GM21381 (cell line): ENCODE measurements around the gene B3GALT4.
A peak's percentile ranks its signal among the peaks of the same experiment; 100 is the strongest.
"Not testable (repeated sequence)": the region's sequence is repeated elsewhere in the genome, so short reads cannot be mapped to it uniquely, and the experiment has no call there.

Experiments used
- ATAC-seq: cut with Tn5 transposase; IDR thresholded peaks from one replicate; pipeline ENCODE4 v1.9.1; 2021; ENCODE audit warnings: mild to moderate bottlenecking, moderate library complexity; ENCODE audit not compliant: unreplicated experiment

B3GALT4 gene, protein sequence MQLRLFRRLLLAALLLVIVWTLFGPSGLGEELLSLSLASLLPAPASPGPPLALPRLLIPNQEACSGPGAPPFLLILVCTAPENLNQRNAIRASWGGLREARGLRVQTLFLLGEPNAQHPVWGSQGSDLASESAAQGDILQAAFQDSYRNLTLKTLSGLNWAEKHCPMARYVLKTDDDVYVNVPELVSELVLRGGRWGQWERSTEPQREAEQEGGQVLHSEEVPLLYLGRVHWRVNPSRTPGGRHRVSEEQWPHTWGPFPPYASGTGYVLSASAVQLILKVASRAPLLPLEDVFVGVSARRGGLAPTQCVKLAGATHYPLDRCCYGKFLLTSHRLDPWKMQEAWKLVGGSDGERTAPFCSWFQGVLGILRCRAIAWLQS

DNA sequence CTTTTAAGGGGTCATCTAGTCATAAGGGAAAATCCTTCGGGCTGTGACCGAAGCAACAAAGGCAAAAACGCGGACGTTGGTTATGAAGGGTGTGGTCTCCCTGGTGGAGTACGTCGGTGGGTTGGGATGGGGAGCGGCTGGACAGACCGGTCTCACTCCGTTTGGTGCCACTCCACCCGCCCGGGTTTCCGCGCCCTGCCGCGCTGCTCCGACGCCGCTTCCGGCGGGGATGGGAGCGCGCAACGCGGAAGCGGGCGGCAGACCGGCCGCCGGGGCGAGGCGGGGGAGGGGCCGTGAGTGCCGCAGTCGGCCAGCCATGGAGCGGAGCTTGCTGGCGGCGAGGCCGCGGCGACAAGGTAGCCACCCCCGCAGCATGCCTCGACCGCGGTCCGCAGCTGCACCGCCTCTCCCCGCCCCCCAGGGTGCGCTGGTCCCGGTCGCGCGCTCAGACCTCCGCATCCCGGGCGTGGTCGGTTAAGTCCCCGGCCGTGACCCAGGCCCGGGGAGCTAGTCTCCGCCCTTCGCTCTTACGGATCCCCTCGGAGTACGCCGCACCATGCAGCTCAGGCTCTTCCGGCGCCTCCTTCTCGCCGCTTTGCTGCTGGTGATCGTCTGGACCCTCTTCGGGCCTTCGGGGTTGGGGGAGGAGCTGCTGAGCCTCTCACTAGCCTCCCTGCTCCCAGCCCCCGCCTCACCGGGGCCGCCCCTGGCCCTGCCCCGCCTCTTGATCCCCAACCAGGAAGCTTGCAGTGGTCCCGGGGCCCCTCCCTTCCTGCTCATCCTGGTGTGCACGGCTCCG is at the start of gene B3GALT4:
TSS of gene B3GALT4 (plus strand) at position 260 of the 799 bp plus-strand sequence. CDS start at position 557, 297 bp downstream.
- ATAC-seq = peak; percentile 53

DNA sequence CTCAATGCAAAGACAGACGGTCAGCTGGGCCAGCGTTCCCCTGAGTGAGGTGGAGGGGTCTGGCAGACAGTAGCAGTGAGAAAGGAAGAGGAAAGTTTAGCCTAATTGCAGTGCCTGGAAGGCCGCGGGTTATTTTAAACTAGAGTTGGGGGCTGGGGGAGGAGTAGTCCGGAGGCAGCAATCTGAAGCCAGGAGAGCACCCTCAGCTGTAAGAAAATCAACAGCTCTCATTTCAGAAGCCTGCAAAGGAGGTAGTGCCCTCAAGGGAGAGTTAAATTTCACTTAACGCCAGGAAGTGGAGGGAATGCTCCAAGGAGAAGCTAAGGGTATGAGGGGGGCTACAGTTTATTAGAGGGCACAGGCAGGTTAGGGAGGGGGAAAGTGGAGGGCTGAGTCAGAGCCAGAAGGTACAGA is 41.7 kb upstream of the B3GALT4 start:
- no peak for ATAC-seq

DNA sequence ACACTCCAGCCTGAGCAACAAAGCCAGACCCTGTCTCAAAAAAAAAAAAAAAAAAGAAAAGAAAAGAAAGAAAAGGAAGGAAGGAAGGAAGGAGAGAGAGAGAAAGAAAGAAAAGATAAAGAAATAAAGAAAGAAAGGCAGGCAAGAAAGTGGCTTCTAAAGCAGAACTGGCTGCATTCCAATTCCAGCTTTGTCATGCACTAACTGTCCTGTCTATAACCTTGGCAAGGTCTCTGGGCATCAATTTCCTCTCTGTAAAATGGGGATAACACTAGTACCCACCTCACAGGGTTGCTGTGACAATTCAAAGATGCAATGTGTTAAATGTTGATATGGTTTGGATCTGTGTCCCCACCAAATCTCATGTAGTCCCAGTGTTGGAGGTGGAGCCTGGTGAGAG is 40.6 kb upstream of the B3GALT4 start:
- ATAC-seq = no peak

DNA sequence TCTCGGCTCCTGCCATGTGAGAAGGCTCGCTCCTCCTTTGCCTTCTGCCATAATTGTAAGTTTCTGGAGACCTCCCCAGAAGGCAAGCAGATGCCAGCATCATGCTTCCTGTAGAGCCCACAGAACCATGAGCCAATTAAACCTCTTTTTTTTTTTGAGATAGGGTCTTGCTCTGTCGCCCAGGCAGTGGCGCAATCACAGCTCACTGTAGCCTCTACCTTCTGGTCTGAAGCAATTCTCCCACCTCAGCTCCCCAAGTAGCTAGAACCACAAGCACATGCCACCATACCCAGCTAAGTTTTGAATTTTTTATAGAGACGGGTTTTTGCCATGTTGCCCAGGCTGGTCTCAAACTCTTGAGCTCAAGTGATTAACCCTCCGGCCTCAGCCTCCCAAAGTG is 40.1 kb upstream of the B3GALT4 start:
- ATAC-seq = no peak

DNA sequence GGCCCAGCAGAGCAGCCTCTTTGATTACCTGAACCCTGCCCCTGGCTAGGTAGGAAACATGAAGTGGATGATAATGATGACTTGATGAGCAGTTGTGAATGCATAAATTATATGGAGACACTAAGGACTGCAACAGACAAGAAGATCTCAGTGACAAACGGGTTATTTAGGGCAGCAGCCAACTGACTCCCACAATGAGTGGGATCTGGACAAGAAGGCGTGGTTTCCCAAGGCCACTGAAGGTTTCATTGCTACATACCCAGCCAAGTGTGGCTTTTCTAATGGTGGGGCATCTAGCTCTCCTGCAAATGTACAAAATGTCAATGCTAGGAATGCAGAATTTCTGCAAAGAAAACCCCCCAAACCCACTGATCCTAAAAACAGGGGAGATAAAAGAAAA is 39.2 kb upstream of the B3GALT4 start:
- no peak for ATAC-seq

DNA sequence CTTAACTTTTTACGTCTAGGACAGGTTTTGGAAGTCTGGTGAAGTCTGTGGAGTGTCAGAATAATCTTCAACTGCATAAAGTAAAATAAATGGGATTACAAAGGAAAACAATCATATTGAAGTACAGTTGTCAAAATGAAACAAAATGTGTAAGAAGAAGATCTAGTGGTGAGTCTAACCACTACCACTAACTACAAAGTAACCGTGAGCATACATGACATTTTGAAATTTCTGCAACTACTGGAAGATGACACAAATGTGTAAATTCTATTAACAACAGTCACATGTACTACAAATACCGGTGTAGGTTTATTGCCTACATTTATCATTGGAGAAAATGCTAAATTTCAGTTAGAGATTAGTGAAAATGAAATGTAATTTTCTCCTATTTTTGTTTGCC is 35.0 kb upstream of the B3GALT4 start:
- no peak for ATAC-seq

DNA sequence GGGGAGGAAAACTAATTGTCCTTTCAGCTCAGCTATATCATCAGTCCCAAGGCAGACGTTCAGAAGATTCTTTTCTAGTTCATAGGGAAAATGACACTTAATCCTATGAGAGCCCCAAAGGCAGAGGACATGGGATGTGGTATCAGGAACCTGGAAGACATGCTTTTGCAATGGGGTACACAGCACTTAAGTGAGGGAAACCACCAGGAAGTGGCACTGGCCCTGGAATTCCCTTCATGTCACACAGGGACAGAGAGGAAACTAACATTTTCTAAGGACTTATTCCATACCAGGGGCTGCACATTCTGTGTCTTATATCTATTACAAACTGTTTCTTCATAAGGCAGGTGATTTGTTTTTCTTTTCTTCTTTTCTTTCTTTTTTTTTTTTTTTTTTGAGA is 33.4 kb upstream of the B3GALT4 start:
- ATAC-seq = no peak

DNA sequence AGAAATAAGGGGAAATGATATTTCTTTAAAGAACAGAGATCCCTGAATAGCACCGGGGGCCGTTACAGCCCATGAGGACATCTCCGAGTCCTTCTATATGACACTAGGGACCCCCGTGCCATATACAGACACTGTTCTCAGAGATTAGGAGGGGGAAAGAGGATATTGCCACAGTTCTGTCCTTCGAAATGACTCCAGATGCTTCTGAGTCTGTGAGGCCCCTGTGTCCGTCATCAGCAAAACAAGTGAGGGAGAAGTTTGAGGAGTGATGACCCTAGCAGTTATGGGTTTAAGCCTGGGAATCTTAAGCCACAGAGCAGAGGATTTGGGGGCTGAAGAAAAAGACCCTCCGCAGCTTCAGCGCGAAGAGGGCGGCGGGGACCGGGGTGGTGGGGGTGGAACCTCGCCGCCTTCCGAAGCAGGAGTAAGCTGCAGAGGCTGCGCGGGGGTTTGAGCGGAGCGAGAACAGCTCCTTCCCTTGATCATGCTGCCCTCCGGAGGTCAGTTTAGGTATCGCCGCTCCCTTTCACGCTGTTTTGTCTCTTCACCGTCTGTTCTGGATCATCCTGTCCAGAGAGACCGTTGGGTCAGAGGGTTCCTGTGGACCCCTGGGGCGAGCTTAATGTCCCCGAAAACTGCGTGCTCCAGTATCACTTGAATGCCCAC is 28.8 kb upstream of the B3GALT4 start:
- peak; percentile 33 for ATAC-seq

DNA sequence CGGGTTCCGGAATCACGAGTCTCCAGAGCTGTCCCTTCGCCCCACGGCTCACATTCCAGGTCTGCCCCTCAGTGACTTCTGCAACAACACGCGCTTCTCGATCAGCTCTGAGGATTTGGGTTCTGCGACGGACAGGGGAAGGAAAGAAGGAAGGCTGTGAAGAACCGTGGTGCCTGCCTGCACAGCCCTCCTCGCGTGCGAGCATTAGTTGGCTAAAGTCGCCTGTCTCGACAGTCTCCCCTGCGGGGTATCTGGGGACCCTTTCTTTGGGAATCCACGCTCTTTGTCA is 28.3 kb upstream of the B3GALT4 start:
- no peak for ATAC-seq

DNA sequence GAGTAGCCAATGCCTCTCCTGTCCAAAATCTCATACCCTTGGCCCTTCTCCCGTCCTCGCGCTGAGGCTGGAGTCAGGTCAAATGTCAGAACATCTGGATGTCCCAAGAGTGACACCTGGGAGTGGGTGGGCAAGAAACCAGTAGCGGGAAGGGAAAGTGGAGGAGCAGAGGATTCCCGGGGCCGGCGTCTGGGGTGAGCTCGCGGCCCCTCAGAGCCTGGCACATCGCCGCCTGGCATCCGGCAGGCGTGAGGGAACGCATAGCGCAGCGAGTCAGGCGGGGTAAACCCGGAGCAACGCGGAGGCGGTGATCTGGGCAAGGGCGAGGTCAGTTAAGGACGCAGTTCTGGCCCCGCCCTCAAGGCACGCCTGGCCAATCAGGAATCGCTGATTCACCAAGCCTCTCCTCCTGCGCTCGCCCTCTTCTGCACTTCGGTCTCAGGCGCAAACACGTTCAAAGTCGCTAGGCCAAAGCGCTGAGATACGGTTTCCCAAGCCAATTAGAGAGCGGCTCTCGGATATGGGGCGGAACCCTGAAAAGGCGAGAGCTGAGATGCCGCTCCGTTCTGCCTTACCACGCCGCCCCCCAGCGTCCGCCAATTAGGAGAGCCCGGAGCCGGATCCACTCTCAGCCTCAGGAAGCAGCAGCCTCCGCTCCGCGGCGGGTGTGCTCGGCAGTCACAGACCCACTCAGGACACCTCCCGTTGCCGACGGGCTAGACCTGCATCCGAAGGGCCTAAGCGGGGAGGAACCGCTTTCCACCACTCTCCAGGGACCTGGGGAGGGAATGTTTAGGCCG is 27.8 kb upstream of the B3GALT4 start:
- ATAC-seq = peak; percentile 87

DNA sequence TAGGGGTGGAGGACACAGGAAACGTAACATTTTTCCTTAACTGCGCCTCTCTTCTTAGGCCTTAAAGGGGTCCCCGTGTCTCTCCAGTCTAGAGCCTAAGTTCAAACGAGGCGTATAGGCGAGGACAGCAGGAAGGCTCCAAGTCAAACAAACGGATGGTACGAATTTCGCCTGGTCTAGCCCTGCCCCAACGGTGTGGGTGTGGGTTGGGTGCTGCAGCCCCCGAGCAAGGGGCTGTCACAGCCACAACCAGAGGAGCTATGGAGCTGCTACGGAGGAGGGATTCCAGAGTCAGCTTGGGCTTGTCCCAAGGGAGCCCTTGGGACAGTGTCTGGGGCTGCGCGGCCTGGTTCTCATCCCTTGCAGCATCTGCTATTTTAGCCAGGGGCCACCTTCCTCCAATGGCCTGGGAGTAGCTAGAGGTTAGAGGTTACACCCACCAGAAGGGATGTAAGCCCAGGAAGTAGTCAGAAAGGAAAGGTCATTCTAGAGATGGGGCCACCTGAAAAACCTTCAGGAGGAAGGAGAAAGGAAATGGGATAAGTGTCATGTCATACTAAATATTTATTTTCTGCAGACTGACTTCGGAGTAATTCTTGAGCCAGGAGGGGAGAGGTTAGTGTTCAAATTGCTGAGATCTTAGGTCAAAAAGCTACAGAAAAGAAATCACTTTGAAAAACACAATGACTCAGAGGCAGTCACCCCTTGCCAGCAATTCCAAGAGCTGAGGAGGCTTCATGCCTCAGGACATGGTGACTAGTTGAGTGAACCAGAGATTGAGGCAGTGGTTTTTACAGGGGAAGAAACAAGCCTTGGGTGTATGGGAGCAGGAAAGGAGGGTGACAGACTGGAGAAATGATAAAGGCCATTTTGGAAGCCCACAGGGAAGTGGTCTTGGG is 26.9 kb upstream of the B3GALT4 start:
- no peak for ATAC-seq

DNA sequence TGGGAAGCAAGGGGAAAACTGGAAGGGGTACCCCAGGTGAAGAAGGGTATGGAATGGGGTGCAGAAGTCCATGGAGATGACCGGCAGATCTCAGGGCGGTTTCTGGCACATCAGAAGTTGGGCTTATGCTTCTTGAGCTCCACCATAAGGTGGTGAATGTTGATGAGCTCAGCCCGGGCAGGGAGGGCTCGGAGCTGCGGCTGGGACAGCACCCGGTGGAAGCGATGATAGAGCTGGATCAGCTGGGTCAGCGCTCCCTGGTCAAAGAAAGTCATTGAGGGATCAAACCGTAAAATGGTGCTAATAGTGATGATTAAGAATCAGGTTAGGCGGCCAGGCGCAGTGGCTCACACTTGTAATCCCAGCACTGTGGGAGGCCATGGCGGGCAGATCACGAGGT is 26.2 kb upstream of the B3GALT4 start:
- ATAC-seq = no peak

DNA sequence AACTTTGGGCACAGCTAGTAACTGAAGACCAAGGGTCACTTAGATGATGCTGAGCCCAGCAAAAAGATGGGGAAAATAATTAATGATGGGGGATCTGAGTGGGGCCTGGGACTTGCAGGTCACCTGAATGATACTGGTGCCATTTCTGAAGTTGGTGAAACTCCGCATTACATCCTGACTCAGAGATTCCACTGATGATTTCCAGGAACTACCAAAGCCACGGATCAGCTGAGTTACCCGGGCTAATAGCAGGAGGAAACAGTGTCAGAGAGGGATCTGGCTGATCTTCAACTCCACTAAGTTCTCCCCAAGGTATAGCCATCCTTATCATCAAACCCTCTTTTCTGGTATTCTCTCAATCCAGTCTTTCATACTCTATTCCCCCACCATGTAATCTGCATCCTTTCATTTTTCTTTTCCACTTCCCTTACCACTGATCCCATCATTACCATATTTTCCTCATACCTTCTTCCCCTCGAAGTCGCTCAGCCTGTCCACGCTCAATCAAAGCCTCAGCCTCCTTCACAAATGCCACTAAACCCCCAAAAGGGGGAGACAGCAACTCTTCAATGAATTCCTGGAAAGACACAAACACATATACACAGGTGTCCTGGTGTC is 25.4 kb upstream of the B3GALT4 start:
- ATAC-seq = no peak

DNA sequence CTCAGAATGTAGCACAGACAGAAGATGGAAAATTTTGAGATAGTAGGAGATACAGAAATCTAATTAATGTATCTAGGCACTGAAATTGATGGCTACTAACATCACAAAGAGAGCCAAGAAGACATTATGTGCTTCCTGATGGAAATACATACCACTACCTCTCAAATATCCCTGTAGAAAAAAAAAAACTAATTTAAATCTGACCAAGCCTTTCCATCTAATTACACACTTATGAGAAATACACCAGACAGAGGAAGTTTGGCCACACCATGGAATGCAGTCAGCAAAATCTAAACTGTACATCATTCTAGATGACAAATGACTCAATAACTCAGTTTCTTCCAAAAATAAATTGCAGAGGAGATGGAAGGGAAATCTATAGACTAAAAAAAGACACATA is 24.2 kb upstream of the B3GALT4 start:
- no peak for ATAC-seq

DNA sequence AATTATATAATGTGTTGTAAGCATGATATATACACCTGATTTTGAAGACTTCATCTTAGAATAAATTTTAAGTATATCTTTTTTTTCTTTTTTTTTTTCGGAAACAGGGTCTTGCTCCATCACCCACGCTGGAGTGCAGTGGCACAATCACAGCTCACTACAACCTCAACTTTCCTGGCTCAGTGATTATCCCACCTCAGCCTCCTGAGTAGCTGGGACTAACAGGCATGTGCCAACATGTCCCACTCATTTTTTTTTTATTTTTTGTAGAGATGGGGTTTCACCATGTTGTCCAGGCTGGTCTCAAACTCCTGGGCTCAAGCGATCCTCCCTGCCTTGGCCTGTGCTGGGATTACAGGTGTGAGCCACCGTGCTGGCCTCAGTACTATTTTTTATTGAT is 22.3 kb upstream of the B3GALT4 start:
- no peak for ATAC-seq

DNA sequence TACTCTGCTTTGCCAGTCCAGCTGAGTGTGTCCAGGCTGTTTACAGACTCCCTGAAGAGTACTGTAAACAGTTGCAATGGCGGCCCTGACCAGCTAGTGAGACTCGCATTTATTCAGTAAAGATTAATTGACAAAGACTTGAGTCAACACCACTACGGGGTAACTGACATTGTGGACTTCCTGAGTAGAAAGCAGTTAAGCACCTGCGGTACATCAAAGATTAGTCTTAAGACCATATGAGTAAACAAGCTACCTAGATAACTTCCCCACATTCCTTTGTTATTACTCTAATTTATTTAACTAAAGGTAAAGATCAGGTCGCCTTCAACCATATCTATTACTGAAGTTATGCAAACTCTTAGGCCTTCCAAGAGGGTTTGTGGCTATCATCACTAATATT is 17.9 kb upstream of the B3GALT4 start:
- ATAC-seq = no peak

DNA sequence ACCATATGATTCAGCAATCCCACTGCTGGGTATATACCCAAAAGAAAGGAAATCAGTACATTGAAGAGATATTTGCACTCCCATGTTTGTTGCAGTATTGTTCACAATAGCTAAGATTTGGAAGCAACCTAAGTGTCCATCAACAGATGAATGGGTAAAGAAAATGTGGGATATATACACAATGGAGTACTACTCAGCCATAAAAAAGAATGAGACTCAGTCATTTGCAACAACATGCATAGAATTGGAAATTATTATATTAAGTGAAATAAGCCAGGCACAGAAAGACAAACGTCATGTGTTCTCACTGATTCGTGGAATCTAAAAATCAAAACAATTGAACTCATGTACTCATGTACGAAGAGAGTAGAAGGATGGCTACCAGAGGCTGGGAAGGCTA is 14.4 kb upstream of the B3GALT4 start:
- not testable (repeated sequence) for ATAC-seq

DNA sequence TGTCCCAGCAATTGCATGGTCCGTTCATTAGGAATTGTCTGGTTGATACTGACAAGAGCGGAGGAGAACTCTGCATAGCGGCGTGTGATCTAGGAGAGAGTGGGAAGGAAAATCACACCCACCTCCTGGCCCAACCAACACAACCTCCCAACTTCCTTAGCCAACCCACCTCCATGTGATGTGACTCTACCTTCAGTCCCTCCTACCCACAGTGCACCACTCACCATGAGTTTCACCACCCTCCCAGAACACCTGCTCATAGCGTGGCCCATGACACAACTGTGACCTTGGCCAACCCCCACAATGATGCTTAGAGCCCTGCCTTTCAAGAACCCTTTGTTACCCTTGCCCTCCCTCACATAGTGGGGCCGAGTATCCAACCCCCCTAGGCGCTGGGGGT is 12.9 kb upstream of the B3GALT4 start:
- ATAC-seq = no peak

DNA sequence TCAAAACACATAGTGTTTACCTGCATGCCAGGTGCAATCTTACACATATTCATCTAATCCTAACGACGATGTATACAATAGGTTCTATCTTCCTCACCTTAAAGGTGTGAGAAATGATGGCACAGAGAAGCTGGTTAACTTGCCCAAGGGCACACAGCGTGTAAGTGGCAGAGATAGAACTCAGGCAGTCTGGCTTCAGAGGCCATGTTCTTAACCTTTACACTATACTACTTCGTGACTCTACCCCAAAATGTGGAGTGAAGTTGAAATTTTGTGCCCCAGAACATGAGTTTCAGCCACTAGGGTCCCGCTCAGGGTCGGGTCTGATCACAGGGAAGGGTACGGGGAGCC is 5.8 kb upstream of the B3GALT4 start:
- ATAC-seq = no peak
